ENCODE data around the gene NR1H2.

Gene NR1H2

GRCh38 chr19:50422397-50423278 lies 46.4 kb downstream of the NR1H2 start:
- DNase-seq (ENCODE audit: low read depth in 2 of 2): no peak

DNA sequence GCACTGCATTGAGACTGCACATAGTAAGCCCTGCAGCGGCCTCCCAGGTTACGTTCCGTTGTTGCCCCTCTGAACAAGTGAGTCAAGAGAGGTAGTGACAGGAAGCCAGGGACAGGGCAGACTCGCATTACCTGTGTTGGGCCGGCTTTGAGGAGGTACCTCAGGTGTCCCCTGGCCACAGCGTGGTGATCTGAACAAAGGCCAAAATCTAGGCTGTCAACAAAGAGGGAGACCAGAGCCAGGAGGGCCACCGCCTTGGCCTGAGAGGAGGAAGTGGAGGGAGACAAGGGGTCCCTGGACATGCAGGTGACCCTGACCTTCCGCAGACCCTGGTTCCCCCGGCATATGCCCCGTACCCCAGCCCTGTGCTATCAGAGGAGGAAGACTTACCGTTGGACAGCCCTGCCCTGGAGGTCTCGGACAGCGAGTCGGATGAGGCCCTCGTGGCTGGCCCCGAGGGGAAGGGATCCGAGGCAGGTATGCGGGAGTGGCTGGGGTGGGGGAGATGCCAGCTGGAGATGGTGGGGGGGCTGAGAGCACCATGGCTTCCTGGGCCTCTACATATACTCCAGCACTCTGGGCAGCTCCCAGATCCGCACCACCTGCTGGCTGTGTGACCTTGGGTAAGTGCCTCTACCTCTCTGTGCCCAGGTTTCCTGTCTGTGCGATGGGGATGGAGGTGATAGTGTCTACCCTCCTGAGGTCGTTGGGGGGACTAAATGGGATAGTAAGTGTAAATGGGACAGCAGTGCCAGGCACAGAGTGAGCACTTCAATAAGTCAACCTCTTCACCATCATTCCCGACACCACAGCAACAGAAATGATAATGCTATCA lies 47.2 kb downstream of the NR1H2 start:
- no peak for DNase-seq (ENCODE audit: low read depth in 2 of 2)

GRCh38 chr19:50425581-50425980 lies 49.3 kb downstream of the NR1H2 start:
- no peak for DNase-seq (ENCODE audit: low read depth in 2 of 2)

DNA sequence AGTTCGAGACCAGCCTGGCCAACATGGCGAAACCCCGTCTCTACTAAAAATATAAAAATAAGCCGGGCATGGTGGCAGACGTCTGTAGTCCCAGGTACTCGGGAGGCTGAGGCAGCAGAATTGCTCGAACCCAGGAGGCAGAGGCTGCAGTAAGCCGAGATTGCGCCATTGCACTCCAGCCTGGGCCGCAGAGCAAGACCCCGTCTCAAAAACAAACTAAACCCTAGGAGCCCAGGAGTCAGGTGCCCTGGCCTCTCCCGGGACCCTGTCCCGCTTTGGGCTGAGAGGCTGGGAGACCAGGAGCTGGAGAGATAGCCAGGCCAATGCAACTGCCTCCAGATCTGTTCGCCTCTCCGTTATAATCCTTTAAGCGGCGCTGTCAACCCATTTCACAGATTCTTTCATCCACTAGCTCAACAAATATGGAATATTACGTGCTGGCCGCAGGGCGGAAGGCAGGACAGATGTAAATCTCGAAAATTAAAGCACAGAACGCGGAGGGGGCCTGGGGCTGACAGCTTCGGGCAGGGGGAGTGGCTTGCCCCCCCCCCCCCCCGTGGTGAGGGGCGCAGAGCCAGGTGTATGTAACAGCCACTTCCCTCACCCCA lies 51.2 kb downstream of the NR1H2 start:
- no peak for DNase-seq (ENCODE audit: low read depth in 2 of 2)

DNA sequence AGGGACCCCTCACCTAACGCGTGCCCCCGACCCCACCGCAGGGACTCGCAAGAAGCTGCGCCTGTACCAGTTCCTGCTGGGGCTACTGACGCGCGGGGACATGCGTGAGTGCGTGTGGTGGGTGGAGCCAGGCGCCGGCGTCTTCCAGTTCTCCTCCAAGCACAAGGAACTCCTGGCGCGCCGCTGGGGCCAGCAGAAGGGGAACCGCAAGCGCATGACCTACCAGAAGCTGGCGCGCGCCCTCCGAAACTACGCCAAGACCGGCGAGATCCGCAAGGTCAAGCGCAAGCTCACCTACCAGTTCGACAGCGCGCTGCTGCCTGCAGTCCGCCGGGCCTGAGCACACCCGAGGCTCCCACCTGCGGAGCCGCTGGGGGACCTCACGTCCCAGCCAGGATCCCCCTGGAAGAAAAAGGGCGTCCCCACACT lies 51.8 kb downstream of the NR1H2 start:
- no peak for DNase-seq (ENCODE audit: low read depth in 2 of 2)

DNA sequence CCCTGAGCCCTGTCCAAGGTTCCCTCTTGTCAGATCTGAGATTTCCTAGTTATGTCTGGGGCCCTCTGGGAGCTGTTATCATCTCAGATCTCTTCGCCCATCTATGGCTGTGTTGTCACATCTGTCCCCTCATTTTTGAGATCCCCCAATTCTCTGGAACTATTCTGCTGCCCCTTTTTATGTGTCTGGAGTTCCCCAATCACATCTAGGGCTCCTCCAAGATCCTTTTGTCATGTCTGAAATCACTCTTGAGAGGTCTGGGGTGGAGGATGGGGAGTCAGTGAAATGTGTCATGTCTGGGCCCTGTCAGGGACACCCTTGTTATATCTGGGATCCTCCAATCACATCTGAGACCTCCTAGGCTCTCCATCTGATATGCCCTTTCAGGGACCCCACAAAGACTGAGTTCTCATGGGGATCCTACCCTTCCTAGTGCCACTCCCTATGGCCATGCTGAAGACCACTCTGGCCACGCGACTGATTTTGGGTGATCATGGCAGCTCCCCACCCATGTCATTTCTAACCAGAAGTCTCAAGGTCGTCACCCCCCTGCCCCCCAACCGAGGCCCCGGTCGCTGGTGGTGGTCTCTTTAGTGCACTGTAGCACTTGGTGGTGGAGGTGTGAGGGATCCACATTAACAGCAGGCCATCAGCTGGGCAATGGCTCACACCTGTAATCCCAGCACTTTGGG lies 52.7 kb downstream of the NR1H2 start:
- no peak for DNase-seq (ENCODE audit: low read depth in 2 of 2)

DNA sequence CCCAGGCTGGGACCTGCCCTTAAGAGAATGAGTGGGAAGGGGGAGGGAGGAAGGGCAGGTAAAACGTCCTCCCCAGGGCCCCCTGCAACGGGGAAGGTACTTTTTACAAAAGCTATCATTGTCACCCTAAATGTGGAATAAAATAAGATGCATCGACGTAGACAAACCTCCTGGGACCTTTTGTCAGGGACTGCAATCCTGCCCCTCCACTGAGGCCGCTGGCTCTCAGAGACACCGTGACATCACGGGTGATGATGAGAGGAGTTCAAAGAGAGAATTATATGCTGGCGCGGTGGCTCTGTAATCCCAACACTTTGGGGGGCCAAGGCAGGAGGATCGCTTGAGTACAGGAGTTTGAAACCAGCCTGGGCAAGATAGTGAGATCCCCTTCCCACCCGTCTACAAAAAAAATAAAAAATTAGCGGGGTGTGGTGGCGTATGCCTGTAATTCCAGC lies 54.7 kb downstream of the NR1H2 start:
- DNase-seq (ENCODE audit: low read depth in 2 of 2): no peak

GRCh38 chr19:50431343-50432220 lies 55.3 kb downstream of the NR1H2 start:
- peak; percentile 77 to 88 for DNase-seq (ENCODE audit: low read depth in 2 of 2)

GRCh38 chr19:50432221-50433028 lies 56.2 kb downstream of the NR1H2 start, which contains the start of gene MYBPC2:
MYBPC2 (plus strand) TSS chr19:50432892; CDS start chr19:50432954, 62 bp downstream.
- no peak for DNase-seq (ENCODE audit: low read depth in 2 of 2)
